Stimulated activated CD8-positive, alpha-beta memory T cell treated with anti-CD3 and anti-CD28 coated beads, Interleukin-15, amount 100 ng/mL, for 4 hours (primary cell): ENCODE measurements around the gene FXYD6.

Experiments used
- DNase-seq, 2 donors: peaks; one replicate each; pipeline ENCODE4 v3.0.0-alpha.2; 2020; ENCODE audit warnings: low read depth in 2 of 2

FXYD6 gene

DNA sequence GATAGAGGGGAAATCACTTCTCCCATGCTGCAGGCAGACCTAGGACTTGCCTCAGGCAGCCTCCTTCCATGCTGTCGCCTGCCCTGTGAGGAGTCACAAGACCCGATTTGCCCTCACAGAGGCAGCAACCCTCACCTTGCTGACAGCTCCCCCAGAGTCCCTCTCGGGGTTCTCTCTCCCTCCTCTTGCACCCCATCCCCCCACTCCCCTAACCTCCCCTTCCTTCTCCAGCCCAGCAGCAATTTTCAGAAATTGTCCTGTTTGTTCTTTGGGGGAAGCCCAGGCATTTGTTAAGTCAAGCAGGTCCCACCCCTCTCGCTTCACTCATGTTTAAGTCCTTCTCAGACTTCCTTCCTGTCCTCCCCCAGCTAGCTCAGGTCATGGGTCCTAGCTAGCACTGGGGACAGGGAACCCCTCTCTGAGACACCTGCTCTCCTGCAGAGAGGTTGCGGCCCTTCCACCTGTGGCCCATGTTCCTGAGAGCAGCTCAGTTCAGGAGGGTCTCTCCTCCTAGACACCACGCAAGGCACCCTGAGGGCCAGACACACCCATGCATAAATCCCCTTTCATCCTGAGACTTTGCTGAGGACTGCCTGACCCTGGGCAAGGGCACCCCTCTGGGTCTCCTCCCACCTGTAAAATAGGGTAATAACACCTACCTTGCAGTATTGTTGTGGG, 45.6 kb downstream of the FXYD6 start:
- no peak for DNase-seq

DNA sequence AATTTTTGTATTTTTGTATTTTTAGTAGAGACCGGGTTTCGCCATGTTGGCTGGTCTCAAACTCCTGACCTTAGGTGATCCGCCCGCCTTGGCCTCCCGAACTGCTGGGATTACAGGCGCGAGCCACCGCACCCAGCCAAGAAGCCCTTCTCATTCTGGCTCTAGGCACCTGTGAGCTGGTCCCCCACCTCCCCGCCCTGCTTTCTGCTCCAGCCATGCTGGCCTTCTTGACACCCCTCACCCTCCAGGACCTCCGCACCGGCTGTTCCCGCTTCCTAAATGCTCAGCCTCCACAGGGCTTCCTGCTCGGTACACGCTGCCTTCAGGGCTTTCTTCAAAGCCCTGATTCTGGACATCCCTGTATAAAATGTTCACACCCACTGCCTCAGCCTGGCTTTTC, 46.4 kb downstream of the FXYD6 start:
- DNase-seq, result no peak

DNA sequence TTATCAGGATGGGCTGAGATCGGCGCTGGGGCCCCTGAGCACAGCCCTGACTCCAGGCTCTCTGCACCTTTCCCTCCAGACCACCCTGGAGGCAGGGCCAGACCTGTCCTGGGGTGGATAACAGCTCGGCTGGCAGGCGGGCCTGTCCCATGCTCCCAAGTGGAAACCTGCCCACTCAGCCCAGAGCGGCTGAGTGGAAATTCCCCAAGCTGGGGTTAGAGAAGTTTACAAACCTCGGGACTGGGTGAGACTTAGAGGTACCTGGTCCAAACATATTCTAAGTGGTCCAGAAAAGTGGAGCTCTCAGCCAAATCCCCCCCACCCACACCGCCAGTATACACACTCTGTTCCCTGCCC, 47.1 kb downstream of the FXYD6 start:
- DNase-seq, result no peak

DNA sequence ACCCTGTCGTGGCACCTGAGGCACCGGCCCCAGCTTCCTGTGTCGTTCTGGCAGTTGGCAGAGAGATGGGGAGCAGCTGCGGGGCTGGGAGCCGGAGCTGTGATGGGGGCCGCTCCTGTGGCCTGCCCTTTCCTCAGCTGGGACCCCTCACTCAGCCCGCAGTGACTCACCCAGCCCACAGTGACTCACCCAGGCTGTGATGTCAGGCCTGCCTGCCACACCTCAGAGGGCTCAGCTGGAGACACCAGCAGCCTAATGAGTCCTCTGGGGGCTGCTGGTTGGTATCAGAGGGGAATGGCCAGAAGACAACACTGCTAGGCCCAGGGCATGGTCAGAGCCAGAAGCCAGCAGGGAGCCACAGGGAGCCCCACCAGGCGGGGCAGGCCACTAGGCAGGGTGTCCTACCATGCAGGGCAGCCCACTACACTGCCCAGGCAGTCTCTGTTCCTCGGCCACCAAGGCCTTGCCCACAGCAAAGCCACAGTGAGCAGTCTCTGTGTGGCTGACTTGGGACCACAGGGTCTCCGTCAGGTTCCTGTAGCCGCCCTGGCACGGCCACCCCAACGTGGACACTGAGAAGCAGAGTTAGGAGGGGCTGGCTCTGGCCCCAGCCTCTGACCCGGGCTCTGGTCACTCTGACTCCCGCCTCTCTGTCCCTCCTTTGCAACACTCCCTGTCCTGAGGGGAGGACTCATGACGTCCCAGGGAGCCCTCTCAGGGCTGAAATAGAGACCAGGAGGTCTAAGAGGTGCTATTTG, 47.7 kb downstream of the FXYD6 start:
- peak; percentile 89 to 92 for DNase-seq

DNA sequence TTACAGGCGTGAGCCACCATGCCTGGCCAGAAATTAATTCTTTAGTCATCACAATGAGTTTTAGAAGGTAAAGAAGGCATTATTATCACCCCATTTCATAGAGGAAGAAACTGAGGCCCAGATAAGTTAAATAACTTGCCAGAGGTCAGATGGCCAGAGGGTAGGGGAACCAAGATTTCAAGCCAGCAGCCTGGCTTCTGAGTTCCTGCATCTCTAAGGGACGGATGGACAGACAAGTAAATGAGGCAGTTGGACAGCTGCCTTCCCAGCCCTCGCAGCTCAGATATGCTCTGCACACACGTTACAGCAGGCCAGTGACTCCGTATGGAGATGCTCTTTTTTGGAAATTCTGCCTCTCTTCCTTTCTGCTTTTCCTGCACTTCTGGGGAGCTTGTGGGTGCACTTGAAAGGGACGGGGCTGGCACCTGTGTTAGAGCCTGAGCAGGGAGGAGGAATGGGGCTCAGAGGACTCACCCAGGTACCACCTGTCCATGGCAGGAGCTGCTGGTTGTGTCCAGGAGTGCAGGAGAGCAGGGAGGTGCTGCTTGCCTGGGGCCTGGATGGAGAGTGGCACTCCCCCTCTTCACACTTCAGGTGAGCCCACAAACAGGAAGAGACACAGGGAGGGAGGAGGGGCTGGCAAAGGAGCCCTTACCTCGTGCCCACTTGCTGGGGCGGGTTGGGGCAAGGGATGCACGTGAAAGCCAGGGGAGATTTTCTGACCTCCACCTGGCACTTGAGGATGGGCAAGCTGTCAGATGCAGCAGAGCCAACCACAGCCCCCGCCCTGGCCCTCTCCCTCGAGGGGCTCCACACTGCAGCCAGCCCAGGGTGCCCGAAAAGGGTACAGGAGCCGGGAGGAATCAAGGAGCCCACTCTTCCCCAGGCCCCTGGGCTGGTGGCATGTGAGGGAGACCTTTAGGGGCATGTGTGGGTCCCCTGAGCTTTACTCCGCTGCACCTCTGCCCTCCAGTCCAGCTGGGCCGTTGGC, 48.6 kb downstream of the FXYD6 start:
- DNase-seq, result no peak

DNA sequence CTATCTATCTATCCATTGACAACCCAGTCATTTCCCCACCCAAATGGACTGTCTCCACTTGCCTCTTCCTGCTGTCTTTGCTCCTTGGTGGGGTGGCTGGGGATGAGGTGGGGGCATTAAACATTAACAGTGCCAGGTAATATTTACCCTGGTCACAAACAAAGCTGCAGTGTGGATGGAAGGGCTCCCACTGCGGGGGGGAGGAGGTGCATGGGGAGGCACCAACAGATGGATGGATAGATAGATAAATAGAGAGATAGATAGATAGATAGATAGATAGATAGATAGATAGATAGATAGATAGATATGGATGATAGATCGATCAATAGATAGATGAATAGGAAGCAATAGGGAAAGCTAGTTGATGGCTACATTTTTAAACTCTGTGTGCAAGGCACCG, 49.6 kb downstream of the FXYD6 start:
- no peak for DNase-seq

DNA sequence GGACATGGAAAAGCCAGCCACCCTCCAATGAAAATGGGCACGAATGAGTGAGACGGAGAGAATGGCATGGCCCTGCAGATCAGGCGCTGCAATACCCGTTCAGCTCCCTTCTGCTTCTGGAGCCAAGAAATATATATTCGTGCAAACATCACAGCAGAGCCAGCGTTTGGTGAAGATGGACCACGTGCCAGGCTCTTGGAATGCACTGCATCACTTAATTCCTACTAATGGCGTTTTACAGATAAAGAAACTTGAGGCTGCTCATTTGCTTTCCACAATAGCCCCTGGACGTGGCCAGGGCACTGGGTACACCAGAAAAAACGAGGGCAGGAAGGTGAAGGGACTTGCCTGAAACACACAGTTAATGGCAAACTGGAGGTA, 50.3 kb downstream of the FXYD6 start:
- DNase-seq, result no peak

DNA sequence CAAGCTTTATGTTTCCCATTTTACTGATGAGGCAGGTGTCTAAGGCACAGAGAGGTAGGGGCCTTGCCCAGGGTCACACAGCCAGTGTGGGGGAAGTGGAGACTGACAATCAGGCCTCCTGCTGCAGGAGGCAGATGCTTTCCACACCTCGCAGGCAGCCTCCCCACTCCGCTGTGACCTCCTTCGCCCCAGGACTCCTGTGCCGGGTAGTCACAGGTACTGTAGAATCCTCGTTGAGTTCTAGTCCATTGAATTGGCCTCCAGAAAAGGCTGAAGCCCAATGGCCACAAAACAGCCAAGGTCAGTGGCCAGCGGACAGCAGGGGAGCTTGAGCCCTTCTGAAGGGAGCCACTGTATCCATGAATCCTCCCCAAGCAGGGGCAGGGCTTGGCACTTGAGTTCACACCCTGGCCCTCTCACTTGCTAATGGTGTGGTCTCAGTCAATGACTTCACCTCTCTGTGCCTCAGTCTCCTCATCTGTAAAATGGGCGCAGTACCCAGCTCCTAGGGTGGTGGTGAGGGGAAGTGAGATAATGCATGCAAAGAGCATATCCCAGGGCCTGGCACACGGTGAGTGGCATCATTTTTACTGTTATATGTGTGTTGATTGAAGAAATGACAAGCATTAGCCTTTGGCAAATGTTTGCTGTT, 50.8 kb downstream of the FXYD6 start:
- DNase-seq, result no peak

DNA sequence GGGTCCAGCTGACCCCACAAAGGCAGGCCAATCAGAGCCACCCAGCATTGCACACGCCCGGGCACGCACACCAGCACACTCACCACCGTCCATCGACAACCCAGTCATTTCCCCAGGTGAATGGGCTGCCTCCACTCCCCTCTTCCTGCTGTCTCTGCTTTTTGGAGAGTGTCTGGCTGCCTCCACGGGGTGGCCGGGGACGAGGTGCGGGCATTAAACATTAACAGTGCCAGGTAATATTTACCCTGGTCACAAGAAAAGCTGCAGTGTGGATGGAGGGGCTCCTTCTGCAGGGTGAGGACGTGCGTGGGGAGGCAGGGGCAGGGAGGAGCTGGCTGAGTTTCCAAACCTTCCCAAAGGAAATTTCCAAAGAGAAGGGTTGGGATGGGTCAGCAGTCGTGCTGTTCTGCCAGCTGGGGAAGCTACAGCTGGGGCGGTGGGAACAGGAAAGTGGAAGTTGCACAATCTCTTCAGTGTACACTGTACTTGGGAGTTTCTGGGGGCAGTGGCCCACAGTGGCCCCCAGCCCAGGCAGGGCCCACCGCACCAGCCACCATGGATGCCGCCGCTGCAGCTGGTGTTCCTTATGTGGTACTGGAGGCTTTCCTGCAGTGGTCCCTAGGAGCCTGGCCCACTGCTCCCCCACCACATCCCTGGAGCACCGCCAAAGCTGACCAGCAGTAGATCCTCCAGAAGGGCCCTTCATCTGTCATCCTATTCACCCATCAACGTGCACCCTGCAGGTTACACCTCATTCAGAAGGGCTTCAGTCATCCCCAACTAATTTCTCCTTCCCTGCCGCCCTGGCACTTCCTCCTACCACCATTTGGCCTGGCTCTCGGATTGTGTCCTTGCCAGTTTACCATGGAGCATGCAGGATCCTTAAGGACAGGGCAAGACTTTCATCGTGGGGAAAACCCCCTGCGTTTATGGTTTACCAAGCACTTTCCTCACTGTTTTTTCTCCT, 51.6 kb downstream of the FXYD6 start, which contains the start of gene FXYD2:
Gene FXYD2, minus strand, starts transcription at position 174 of the 967 bp plus-strand sequence. Its CDS starts 66 bp downstream, at position 108.
- DNase-seq, result no peak

DNA sequence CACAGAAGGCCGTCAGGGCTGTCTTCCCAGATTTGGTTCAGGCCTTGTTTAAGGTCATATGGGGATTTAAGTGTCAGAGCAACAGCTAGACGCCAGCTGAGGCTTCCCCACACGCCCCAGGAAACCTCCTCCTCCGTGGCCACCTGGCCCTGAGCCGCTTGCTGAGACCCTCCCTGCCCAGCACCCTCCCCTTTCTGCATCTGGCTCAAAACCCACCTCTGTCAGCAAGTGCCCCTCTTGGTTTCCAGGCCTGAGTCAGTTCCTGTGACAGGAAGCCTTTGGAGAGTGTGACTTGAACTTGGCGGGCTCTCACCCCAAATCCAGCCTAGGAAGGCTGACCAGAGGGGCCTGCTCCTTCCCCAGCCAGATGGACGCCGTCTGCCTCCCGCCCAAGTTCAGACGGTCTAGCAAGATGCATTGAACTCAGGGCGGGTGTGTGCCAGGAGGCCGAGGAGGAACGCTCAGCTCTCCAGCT, 52.5 kb downstream of the FXYD6 start:
- DNase-seq, result no peak

DNA sequence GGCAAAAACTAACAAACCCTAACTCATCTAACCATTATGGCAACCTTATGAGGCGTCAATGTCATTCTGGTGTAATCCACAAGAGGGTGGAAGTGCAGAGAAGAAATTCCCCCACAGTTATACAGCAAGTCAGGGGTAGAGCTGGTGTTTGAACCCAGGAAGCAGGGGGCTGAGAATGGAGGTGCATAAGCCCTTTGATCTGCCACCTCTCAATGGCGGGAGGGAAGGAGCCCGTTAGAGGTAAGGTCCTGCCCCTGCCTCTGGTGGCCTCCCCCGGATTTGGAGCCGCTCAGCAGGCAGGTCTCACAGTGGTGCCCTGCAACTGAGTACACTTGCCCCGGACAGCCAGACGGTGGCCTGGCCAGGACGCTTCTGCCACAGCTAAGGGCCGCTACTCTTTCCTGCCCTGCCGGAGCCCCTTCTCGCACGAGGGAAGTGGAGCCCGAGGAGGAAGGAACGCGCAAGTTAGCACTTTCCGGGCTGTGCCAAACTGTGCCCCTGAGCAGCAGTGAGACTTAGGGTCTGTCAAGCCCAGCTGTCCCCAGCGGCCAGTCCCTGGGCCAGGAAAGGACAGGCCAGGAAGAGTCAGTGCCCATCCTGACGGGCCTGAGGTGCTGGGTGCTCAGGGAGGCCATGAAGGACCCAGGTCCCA, 53.0 kb downstream of the FXYD6 start:
- no peak for DNase-seq

DNA sequence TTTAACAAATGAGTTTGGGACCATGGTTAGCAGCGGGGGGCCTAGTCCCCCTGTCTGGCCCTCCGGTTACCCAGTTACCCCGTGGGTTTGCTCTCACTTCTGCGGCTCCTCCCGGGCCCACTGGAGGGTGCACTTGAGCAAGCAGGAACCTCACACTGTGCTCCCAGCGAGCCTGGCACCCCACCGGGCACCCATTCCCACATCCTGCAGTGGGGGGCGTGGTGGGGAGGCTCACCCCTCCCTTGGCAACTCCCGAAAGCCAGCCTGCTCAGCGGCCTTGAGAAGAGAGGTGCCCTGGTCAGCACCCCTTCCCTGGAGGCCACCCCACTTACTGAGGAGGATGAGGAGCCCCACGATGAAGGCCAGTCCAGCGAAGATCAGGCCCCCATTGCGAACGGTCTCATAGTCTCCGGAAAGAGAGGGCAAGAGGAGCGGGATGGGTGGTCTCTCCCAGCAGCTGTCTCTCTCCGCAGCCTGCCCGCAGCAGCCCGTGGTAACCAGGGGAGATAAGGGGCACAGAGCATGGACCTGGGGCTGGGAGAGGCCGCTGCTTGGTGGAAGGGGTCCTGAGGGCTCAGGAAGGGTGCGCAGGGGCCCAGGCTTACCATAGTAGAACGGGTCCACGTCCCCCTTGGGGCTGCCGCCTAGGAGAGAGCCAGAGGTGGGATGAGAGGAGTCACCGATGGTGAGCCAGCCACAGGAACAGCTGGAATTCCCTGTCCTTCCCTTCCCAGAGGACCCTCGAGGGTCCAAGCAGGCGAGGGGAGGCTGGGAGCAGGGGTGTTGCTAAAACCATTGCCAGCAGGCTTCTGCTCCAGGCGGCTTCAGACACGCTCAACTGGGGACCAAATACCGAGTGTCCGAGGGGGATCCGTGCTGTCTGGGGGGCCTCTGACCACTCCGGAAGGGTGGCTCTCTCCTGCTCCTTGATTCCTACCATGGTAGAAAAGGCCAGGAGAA, 54.1 kb downstream of the FXYD6 start:
- DNase-seq, result no peak

DNA sequence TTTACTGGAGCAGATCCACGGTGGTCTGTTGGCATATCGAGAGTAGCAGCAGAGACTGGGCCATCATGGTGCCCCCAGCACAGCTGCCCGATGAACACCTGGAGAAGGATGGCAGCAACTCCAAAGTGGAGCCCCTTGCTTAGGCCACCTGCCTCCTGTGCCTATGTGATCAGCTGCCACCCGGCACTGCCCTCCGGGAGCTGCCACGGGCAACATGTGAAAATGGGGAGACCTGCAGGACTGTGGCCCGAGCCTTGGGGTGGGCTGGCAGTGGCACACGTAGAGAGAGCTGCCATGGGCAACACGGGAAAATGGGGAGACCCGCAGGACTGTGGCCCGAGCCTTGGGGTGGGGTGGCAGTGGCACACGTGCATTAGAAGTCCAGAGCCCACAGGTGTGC, 55.0 kb downstream of the FXYD6 start:
- no peak for DNase-seq

DNA sequence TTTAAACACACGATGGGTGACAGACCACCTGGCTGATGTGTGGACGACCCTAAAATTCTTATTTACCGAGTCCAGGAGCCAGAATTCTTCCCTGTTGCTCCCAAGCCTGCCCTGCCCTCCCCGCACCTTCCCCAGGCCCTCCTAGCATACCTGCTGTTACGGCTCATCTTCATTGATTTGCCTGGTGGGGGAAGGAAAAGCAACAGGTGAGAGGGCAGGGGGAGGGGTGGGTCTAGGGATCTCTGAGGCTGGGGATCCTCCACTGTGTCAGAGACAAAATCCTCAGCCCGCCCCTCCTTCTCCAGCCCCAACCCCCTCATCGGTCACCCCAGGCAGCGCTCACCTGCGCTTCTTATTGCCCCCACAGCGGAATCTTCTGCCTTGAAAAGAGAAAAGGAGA, 55.9 kb downstream of the FXYD6 start:
- no peak for DNase-seq

DNA sequence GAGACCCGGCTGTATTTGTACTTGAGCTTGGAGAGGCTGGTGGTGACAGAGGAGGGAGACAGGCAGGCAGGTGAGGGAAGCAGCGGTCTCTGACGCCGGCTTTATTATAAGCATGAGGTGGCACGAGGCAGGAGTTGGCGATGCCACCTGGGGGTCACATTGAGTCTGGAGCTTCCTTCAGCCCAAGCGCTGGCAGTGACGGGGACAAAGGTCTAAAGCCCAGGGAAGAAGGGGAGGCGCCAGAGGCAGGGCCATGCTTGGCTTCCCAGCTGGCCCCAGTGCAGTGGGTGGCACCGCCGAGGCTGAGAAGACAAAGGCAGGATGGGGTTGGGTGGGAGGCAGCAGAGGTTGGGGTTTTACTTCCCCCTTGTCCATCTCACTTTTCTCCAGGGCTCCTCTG, 56.4 kb downstream of the FXYD6 start:
- no peak for DNase-seq

DNA sequence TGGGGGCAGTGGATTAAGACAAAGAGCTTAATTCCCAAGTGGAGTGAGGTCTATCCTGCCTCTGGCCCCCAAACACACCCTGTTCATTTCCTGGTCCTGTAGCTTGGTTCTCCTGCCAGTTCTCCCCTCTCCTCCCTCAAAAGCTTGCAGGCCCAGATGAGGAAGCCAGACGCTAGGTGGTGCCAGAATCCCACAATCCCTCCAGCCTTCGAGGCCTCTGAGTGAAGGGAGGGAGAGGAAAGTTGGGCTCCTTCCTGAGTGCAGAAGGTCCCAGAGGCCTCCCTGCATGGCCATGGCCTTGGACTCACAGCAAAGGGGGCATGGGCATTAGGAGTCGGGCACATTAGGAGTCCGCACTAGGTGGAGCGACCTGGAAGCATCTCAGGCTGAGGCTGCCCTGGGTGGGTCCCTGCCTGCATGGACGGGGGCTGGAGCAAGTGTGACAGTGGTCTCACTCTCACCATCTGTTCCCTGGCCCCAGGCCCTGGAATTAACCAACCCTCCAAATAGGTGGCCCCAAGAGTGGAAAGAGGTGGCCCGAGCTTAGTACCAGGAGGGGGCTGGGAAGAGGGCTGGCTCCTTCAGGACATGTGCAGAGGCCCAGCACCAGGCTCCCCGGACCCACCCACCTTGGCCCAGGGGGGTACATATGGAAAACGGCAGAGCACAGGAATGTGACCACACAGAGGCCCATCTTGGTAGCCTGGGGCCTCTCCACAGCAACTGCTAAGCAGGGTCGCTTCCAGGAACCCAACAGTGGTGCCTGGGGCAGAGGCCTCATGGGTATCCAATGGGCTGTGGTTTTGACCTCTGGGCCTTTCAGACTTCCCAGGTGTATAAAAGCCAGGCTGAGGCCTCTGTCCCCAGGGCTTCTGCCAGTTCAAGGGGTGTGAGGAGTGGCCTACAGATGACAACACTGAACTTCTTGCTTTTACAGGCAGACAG, 57.1 kb downstream of the FXYD6 start:
- no peak for DNase-seq

DNA sequence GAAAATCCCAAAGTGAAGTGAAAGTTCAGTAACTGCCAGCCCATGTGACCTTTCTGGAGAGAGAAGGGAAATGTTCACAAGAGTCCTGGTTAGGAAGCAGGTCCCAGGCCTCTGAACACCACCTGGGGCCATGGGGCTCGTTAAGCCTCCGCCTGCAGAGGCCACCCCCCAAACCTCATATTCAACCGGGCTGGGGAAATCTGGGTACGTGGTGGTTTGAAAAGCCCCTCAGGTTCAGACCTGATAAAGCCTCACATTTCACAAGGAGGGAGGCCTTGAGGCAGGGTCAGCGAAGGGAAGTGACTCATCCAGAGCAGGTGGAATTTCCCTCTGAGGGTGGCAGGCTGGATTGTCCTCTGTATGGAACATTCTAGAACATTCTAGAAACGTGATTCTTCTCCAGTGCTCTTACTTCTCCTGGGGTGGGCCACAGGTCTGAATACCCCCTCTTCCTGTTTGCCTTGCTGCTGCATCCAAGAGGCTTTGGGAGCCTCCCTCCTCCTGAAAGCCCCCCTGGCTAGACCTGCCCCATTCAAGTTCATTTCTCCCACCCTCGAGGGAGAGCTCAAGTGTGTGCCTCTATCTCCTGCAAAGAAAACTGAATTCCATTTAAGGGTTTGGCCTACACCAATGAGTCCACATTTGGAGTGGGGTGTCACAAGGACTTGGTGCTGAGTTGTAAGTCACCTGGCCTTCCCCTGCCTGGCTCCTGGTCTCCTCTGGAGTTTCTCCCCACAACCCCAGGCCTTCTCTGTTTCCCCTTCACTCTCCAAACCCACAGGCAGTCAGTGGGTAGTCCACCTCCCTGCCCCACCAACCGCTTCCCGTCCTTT, 58.2 kb downstream of the FXYD6 start:
- peak in 1 of 2 donors; percentile 50 for DNase-seq
